MCF 10A (cell line): ENCODE measurements around the gene POMT2. TPM values are rescaled to one million over a fixed set of nuclear protein-coding genes. Genes with fewer than 3 reads are reported as not detected.

Experiments used
- BruUV-seq: library from RNA; stranded (reverse); fragments of 400-500 nt; replicated peaks from 2 replicates; lab custom pipeline; 2021; lab: Mats Ljungman, UMichigan
- CTCF ChIA-PET: fragments of 300-600 bp; sonication (Branson Sonifier 250); formaldehyde crosslinking; extraction: SDS; loops from one replicate; lab custom pipeline; 2021; ENCODE audit warnings: antibody characterized with exemption, inconsistent platforms; lab: Yijun Ruan, JAX
- POLR2A ChIA-PET: fragments of 300-600, 350-650 bp; sonication (Branson Sonifier 250); formaldehyde crosslinking; extraction: SDS; loops from one replicate; lab custom pipeline; 2020; ENCODE audit warnings: antibody characterized with exemption, inconsistent platforms; lab: Yijun Ruan, JAX
- DNase-seq: peaks from one replicate; pipeline ENCODE4 v3.0.0-alpha.2; 2018; ENCODE audit not compliant: unreplicated experiment
- H3K27ac Mint-ChIP-seq: one replicate; pipeline ENCODE4 v1.8.0; 2022; ENCODE audit warnings: mild to moderate bottlenecking, low read depth, mixed read lengths; ENCODE audit not compliant: unreplicated experiment
- H3K27me3 Mint-ChIP-seq: one replicate; pipeline ENCODE4 v1.8.0; 2022; ENCODE audit warnings: mixed read lengths; ENCODE audit not compliant: insufficient read depth, unreplicated experiment
- H3K36me3 Mint-ChIP-seq: one replicate; pipeline ENCODE4 v1.8.0; 2022; ENCODE audit warnings: mild to moderate bottlenecking, moderate library complexity, mixed read lengths; ENCODE audit not compliant: insufficient read depth, unreplicated experiment
- H3K4me1 Mint-ChIP-seq: one replicate; pipeline ENCODE4 v1.8.0; 2022; ENCODE audit warnings: mixed read lengths; ENCODE audit not compliant: insufficient read depth, unreplicated experiment
- H3K4me3 Mint-ChIP-seq: one replicate; pipeline ENCODE4 v1.8.0; 2022; ENCODE audit warnings: mild to moderate bottlenecking, moderate library complexity, mixed read lengths; ENCODE audit not compliant: unreplicated experiment
- H3K9me3 Mint-ChIP-seq: one replicate; pipeline ENCODE4 v1.8.0; 2022; ENCODE audit warnings: mixed read lengths; ENCODE audit not compliant: unreplicated experiment
- CTCF ChIP-seq: fragments of 200-600 bp; IDR thresholded peaks from one replicate; pipeline ENCODE4 v1.8.0; 2022; ENCODE audit warnings: antibody characterized with exemption, mild to moderate bottlenecking; ENCODE audit not compliant: unreplicated experiment
- intact Hi-C: fragments of 100-400 bp; cut with micrococcal nuclease; formaldehyde crosslinking; loops from 2 replicates; pipeline ENCODE4 v1.14.1; 2022
- total RNA-seq: library from RNA; stranded (reverse); gene quantifications from 2 replicates; pipeline ENCODE4 v1.2.3, GENCODE V29; 2022

POMT2 gene
- total RNA-seq, 1 experiment from 2014 or later: 32.1 TPM

- CTCF ChIA-PET: interaction anchor here (0.6 to 0.7 kb wide), 2 partner anchors 15 to 124 kb away, joined by 3 read pairs; no protein-coding TSS in a partner anchor
These were observed 43.7 kb downstream of the POMT2 start for GRCh38 chr14:77276959-77277358.

GRCh38 chr14:77276295-77276935, 44.3 kb downstream of the POMT2 start:
- Mint-ChIP-seq H3K4me1 (no peaks in the 10 kb centered on the region), H3K36me3 (peaks cover 18% of the 10 kb centered on the region), H3K4me3 (no peak overlapping the region), H3K27me3 (no peaks in the 10 kb centered on the region), H3K9me3 (no peaks in the 10 kb centered on the region), H3K27ac (no peak overlapping the region)
- intact Hi-C loops: no loop called here
- no TSS peak for BruUV-seq
- ChIA-PET CTCF (interaction anchor here (0.6 to 1.0 kb wide), 2 partner anchors 24 to 225 kb away, joined by 3 read pairs; no protein-coding TSS in a partner anchor), POLR2A (interaction anchor here (0.7 to 1.1 kb wide), 2 partner anchors 28 to 35 kb away, joined by 3 to 5 read pairs; no protein-coding TSS in a partner anchor)
- no peak for DNase-seq
- no peak for TF ChIP-seq CTCF

More at GRCh38 chr14:77276959-77277358, 43.7 kb downstream of the POMT2 start:
- no peaks in the 10 kb centered on the region for H3K27me3 Mint-ChIP-seq
- BruUV-seq: no TSS peak
- intact Hi-C loops: no loop called here
- no peaks in the 10 kb centered on the region for H3K4me1 Mint-ChIP-seq
- TF ChIP-seq CTCF: no peak
- peaks cover 21% of the 10 kb centered on the region for H3K36me3 Mint-ChIP-seq
- H3K9me3 Mint-ChIP-seq: no peaks in the 10 kb centered on the region
- no peak for DNase-seq
- no peak overlapping the region for H3K4me3 Mint-ChIP-seq
- POLR2A ChIA-PET: no interaction called here
- no peak overlapping the region for H3K27ac Mint-ChIP-seq

GRCh38 chr14:77275601-77276017, 45.1 kb downstream of the POMT2 start:
- ChIA-PET CTCF (interaction anchor here (0.6 to 1.1 kb wide), 3 partner anchors 25 to 224 kb away, joined by 3 read pairs; no protein-coding TSS in a partner anchor), POLR2A (interaction anchor here (1.1 kb wide), 1 partner anchor 28 kb away, joined by 5 read pairs; no protein-coding TSS in a partner anchor)
- Mint-ChIP-seq H3K27ac (no peak overlapping the region), H3K36me3 (peaks cover 16% of the 10 kb centered on the region), H3K4me1 (no peaks in the 10 kb centered on the region), H3K4me3 (no peak overlapping the region), H3K27me3 (no peaks in the 10 kb centered on the region), H3K9me3 (no peaks in the 10 kb centered on the region)
- no peak for DNase-seq
- intact Hi-C loops: no loop called here
- BruUV-seq: no TSS peak
- TF ChIP-seq CTCF: no peak

GRCh38 chr14:77275041-77275580, 45.6 kb downstream of the POMT2 start:
- ChIA-PET CTCF (interaction anchor here (1.1 kb wide), 1 partner anchor 28 kb away, joined by 3 read pairs; no protein-coding TSS in a partner anchor), POLR2A (interaction anchor here (1.1 kb wide), 1 partner anchor 29 kb away, joined by 5 read pairs; no protein-coding TSS in a partner anchor)
- Mint-ChIP-seq H3K4me3 (no peak overlapping the region), H3K4me1 (peaks cover 1% of the 10 kb centered on the region), H3K27ac (no peak overlapping the region), H3K27me3 (peaks cover 4% of the 10 kb centered on the region), H3K36me3 (peaks cover 12% of the 10 kb centered on the region), H3K9me3 (no peaks in the 10 kb centered on the region)
- TF ChIP-seq CTCF: no peak
- intact Hi-C loops: no loop called here
- DNase-seq: no peak
- no TSS peak for BruUV-seq
